GM23338 (cell line): Measurements from ENCODE around the gene BCL11B.

Experiments used
- CREB1 ChIP-seq: fragments of 250-450 bp; sonication (Bioruptor Pico); IDR thresholded peaks from 2 replicates; pipeline ENCODE4 v1.5.0; 2020; ENCODE audit warnings: low read depth, mild to moderate bottlenecking, moderate library complexity
- CTCF ChIP-seq, 2 experiments: fragments of 200-600 bp in 1 of 2; sonication (generic) in 1 of 2; conservative IDR thresholded peaks; 2 replicates each; pipeline versions ENCODE4 v1.5.1 to v1.6.1; 2016 to 2017; ENCODE audit warnings: antibody characterized with exemption in 2 of 2, low read depth in 2 of 2, mild to moderate bottlenecking in 2 of 2, moderate library complexity in 1 of 2
- ETS1 ChIP-seq: IDR thresholded peaks from 2 replicates; pipeline ENCODE4 v1.6.1; 2016; ENCODE audit warnings: antibody characterized with exemption
- EZH2 ChIP-seq: fragments of 200-600 bp; sonication (generic); IDR thresholded peaks from one replicate; pipeline ENCODE4 v1.8.0; 2017; ENCODE audit warnings: antibody characterized with exemption, mild to moderate bottlenecking, low read depth; ENCODE audit not compliant: unreplicated experiment
- EZH2phosphoT487 ChIP-seq: fragments of 200-600 bp; sonication (generic); IDR thresholded peaks from one replicate; pipeline ENCODE4 v1.8.1; 2018; ENCODE audit warnings: antibody characterized with exemption; ENCODE audit not compliant: unreplicated experiment
- JUNB ChIP-seq: IDR thresholded peaks from one replicate; pipeline ENCODE4 v1.6.1; 2016; ENCODE audit warnings: antibody characterized with exemption; ENCODE audit not compliant: unreplicated experiment
- NANOG ChIP-seq: IDR thresholded peaks from 2 replicates; pipeline ENCODE4 v1.6.1; 2016; ENCODE audit warnings: antibody characterized with exemption, borderline replicate concordance
- POLR2AphosphoS5 ChIP-seq: IDR thresholded peaks from 2 replicates; pipeline ENCODE4 v1.6.1; 2016; ENCODE audit warnings: antibody characterized with exemption, low read depth
- STAT1 ChIP-seq: IDR thresholded peaks from one replicate; pipeline ENCODE4 v1.6.1; 2016; ENCODE audit warnings: antibody characterized with exemption; ENCODE audit not compliant: unreplicated experiment
- ZNF331 ChIP-seq: fragments of 250-450 bp; sonication (Bioruptor Pico); IDR thresholded peaks from 2 replicates; pipeline ENCODE4 v1.5.0; 2020; ENCODE audit warnings: low read depth, mild to moderate bottlenecking, moderate library complexity
- TF ChIP-seq, protein P1 (sequence below): IDR thresholded peaks from one replicate; pipeline ENCODE4 v1.6.1; 2018; ENCODE audit warnings: antibody characterized with exemption; ENCODE audit not compliant: unreplicated experiment

GRCh38 chr14:99121319-99121875, 150.6 kb downstream of the BCL11B start:
- TF ChIP-seq EZH2phosphoT487: no peak
- no peak for TF ChIP-seq CTCF (conservative IDR thresholded peaks at IDR 0.05; ENCODE audit: low read depth in 2 of 2)
- TF ChIP-seq POLR2AphosphoS5: no peak
- no peak for TF ChIP-seq EZH2
- no peak for TF ChIP-seq ZNF331
- TF ChIP-seq CREB1 (CRISPR knock-in tag): no peak
- TF ChIP-seq, protein P1, sequence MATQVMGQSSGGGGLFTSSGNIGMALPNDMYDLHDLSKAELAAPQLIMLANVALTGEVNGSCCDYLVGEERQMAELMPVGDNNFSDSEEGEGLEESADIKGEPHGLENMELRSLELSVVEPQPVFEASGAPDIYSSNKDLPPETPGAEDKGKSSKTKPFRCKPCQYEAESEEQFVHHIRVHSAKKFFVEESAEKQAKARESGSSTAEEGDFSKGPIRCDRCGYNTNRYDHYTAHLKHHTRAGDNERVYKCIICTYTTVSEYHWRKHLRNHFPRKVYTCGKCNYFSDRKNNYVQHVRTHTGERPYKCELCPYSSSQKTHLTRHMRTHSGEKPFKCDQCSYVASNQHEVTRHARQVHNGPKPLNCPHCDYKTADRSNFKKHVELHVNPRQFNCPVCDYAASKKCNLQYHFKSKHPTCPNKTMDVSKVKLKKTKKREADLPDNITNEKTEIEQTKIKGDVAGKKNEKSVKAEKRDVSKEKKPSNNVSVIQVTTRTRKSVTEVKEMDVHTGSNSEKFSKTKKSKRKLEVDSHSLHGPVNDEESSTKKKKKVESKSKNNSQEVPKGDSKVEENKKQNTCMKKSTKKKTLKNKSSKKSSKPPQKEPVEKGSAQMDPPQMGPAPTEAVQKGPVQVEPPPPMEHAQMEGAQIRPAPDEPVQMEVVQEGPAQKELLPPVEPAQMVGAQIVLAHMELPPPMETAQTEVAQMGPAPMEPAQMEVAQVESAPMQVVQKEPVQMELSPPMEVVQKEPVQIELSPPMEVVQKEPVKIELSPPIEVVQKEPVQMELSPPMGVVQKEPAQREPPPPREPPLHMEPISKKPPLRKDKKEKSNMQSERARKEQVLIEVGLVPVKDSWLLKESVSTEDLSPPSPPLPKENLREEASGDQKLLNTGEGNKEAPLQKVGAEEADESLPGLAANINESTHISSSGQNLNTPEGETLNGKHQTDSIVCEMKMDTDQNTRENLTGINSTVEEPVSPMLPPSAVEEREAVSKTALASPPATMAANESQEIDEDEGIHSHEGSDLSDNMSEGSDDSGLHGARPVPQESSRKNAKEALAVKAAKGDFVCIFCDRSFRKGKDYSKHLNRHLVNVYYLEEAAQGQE: no peak
- TF ChIP-seq NANOG: no peak
- no peak for TF ChIP-seq ETS1
- no peak for TF ChIP-seq STAT1
- TF ChIP-seq JUNB: no peak
